Chondrocyte (in vitro differentiated cells): ENCODE data around the gene GIGYF2. TPM values are rescaled to one million over a fixed set of nuclear protein-coding genes. Genes with fewer than 3 reads are reported as not detected.

Experiments used
- DNase-seq: peaks from one replicate; pipeline ENCODE4 v3.0.0; 2021; ENCODE audit warnings: mixed read lengths, low spot score
- H3K27ac Mint-ChIP-seq: one replicate; pipeline ENCODE4 v1.8.0; 2021; ENCODE audit warnings: mild to moderate bottlenecking, moderate library complexity, mixed read lengths; ENCODE audit not compliant: unreplicated experiment
- H3K27me3 Mint-ChIP-seq: 2 replicates; pipeline ENCODE4 v1.8.0; 2021; ENCODE audit warnings: low read depth, mixed read lengths
- H3K36me3 Mint-ChIP-seq: 2 replicates; pipeline ENCODE4 v1.8.0; 2021; ENCODE audit warnings: low read depth, mixed read lengths
- H3K4me1 Mint-ChIP-seq: 2 replicates; pipeline ENCODE4 v1.8.0; 2021; ENCODE audit warnings: low read depth, mild to moderate bottlenecking, mixed read lengths
- H3K4me3 Mint-ChIP-seq: one replicate; pipeline ENCODE4 v1.8.0; 2021; ENCODE audit warnings: mild to moderate bottlenecking, moderate library complexity, mixed read lengths; ENCODE audit not compliant: unreplicated experiment
- H3K9me3 Mint-ChIP-seq: 2 replicates; pipeline ENCODE4 v1.8.0; 2021; ENCODE audit warnings: low read depth, mixed read lengths
- CTCF ChIP-seq: fragments of 200-600 bp; sonication (generic); IDR thresholded peaks from 2 replicates; pipeline ENCODE4 v1.5.0; 2021; ENCODE audit warnings: antibody characterized with exemption, mild to moderate bottlenecking, moderate library complexity
- total RNA-seq: library from RNA; stranded (reverse); gene quantifications from 3 replicates; pipeline ENCODE4 v1.2.1, GENCODE V29; 2021

Gene GIGYF2
- total RNA-seq, 1 donor from 2014 or later: 45.6 TPM

DNA sequence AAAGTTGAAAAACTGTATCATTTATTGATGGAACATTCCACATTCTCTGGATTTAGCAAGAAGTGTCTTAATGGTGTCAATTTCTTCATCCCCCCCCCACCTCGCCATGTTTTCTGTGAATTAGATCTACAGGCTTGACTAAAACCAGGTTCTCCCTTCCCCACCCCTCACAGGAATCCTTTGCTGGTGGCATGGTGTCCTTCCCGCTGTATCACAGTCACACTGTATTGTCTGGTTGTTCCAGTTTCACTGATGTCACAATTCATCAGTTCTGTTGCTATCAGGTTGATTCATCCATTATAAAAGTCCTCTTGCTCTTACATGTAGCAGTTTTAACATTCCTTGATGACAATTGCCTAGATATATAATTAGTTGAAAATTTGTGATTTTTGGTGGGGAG is 166.9 kb downstream of the GIGYF2 start:
- no peaks in the 10 kb centered on the region for H3K9me3 Mint-ChIP-seq
- no peak overlapping the region for H3K4me3 Mint-ChIP-seq
- H3K27me3 Mint-ChIP-seq: no peaks in the 10 kb centered on the region
- H3K36me3 Mint-ChIP-seq: peaks cover 6% of the 10 kb centered on the region
- no peak for DNase-seq
- no peak for TF ChIP-seq CTCF
- H3K27ac Mint-ChIP-seq: no peak overlapping the region
- peaks cover 8% of the 10 kb centered on the region for H3K4me1 Mint-ChIP-seq

- TF ChIP-seq CTCF: no peak
- H3K27me3 Mint-ChIP-seq: no peaks in the 10 kb centered on the region
- H3K4me1 Mint-ChIP-seq: peaks cover 8% of the 10 kb centered on the region
- H3K27ac Mint-ChIP-seq: no peak overlapping the region
- DNase-seq: no peak
- H3K36me3 Mint-ChIP-seq: no peaks in the 10 kb centered on the region
- no peak overlapping the region for H3K4me3 Mint-ChIP-seq
- H3K9me3 Mint-ChIP-seq: no peaks in the 10 kb centered on the region
Measured at GRCh38 chr2:232865165-232865564, 168.0 kb downstream of the GIGYF2 start.

GRCh38 chr2:232866104-232866503 is 169.0 kb downstream of the GIGYF2 start:
- no peak for TF ChIP-seq CTCF
- Mint-ChIP-seq H3K36me3 (peaks cover 1% of the 10 kb centered on the region), H3K9me3 (no peaks in the 10 kb centered on the region), H3K27me3 (no peaks in the 10 kb centered on the region), H3K4me1 (peaks cover under 1% of the 10 kb centered on the region), H3K27ac (no peak overlapping the region), H3K4me3 (no peak overlapping the region)
- no peak for DNase-seq

DNA sequence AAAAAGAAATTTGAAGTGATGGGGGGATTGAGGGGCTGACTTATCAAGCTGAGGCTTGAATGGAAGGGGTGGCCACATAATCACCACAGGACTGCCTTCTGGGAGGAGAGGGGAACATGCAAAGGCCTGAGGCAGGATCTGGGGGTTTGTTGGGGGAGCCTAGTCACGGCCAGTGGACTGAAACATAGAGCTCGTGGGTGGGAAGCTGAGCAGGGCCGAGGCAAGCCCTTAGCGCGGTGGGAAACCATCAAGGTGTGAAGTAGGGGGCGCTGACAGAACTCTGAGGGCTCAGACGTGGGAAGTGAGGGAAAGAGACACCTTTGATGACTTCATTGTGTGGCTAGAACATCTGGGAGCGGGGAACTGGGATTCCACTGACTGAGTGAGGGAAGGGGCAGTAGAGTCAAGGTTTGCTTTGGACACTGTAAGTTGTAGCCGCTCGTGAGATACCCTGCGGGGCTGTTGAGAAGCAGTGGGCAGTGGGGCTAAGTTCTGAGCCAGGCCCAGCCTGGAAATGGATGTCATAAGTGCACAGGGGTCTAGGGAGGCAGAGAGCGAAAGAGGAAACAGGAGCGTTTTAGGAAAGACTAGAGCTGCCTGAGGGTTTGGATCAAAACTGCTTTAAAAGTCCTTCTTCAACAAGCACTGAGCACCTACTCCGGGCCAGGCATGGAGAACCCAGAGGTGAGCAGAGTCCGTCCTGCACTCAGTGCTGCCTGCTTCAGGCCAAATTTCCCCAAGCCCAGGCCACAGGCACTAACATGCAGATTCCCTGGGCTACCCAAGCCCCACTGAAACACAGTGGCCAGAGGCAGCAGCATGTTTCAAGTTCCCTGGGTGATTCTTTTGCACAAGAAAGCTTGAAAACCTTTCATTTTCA is 172.2 kb downstream of the GIGYF2 start:
- H3K36me3 Mint-ChIP-seq: peaks cover 1% of the 10 kb centered on the region
- no peak overlapping the region for H3K4me3 Mint-ChIP-seq
- H3K27ac Mint-ChIP-seq: no peak overlapping the region
- no peak for DNase-seq
- no peak for TF ChIP-seq CTCF
- H3K4me1 Mint-ChIP-seq: no peaks in the 10 kb centered on the region
- no peaks in the 10 kb centered on the region for H3K27me3 Mint-ChIP-seq
- no peaks in the 10 kb centered on the region for H3K9me3 Mint-ChIP-seq

GRCh38 chr2:232870018-232870765 is 173.1 kb downstream of the GIGYF2 start, which contains the start of gene SNORC:
TSS of gene SNORC (plus strand) at chr2:232870264. CDS start at chr2:232870342, 78 bp downstream.
- TF ChIP-seq CTCF: no peak
- no peak for DNase-seq
- Mint-ChIP-seq H3K27me3 (peaks cover 1% of the 10 kb centered on the region), H3K36me3 (peaks cover 1% of the 10 kb centered on the region), H3K9me3 (no peaks in the 10 kb centered on the region), H3K27ac (no peak within 1 kb of the TSS), H3K4me3 (no peak within 1 kb of the TSS), H3K4me1 (peaks cover under 1% of the 10 kb centered on the region)
